Gastroesophageal sphincter (tissue), 4 donors: ENCODE results near the gene C6orf62. TPM values are rescaled to one million over a fixed set of nuclear protein-coding genes. Genes with fewer than 3 reads are reported as not detected.

Experiments
- ATAC-seq: fragments of 150-250 bp; one replicate; pipeline ENCODE4 v1.9.1; 2016; ENCODE audit warnings: mild to moderate bottlenecking, moderate library complexity
- H3K27ac ChIP-seq, 4 donors: fragments of 200-600 bp; sonication (generic) in 3 of 4; 1 replicate in 3 of 4; 2 replicates in 1 of 4; pipeline ENCODE4 v1.5.1; 2016 to 2019
- H3K27me3 ChIP-seq: fragments of 200-600 bp; sonication (generic); one replicate; pipeline ENCODE4 v1.5.1; 2019
- H3K36me3 ChIP-seq, 2 donors: fragments of 200-600 bp; sonication (generic); one replicate each; pipeline ENCODE4 v1.5.1; 2019; ENCODE audit warnings: control low read depth in 1 of 2
- H3K4me1 ChIP-seq, 3 donors: fragments of 200-600 bp; sonication (generic); 1 replicate in 2 of 3; 2 replicates in 1 of 3; pipeline ENCODE4 v1.5.1; 2016 to 2019; ENCODE audit warnings: control low read depth in 2 of 3
- H3K4me3 ChIP-seq, 2 donors: fragments of 200-600 bp; sonication (generic); one replicate each; pipeline ENCODE4 v1.5.1; 2019; ENCODE audit warnings: mild to moderate bottlenecking in 1 of 2, moderate library complexity in 1 of 2
- H3K9me3 ChIP-seq, 3 donors: fragments of 200-600 bp; sonication (generic); one replicate each; pipeline ENCODE4 v1.5.1; 2017 to 2019; ENCODE audit warnings: control low read depth in 2 of 3
- CTCF ChIP-seq, 4 experiments: fragments of 200-600 bp in 2 of 4; fragments of 450-650 bp in 2 of 4; sonication (generic) in 1 of 4; IDR thresholded peaks; one replicate each; pipeline ENCODE4 v1.5.1; 2017 to 2019; ENCODE audit warnings: antibody characterized with exemption in 4 of 4, mild to moderate bottlenecking in 2 of 4, moderate library complexity in 2 of 4
- EP300 ChIP-seq: sonication (generic); formaldehyde crosslinking; IDR thresholded peaks from one replicate; pipeline ENCODE4 v1.6.1; 2017; ENCODE audit warnings: antibody characterized with exemption, mild to moderate bottlenecking
- POLR2A ChIP-seq, 2 donors: fragments of 450-650 bp; IDR thresholded peaks; one replicate each; pipeline ENCODE4 v1.6.1; 2017; ENCODE audit warnings: antibody characterized with exemption in 2 of 2, mild to moderate bottlenecking in 2 of 2, moderate library complexity in 1 of 2
- POLR2AphosphoS5 ChIP-seq: sonication (generic); formaldehyde crosslinking; IDR thresholded peaks from one replicate; pipeline ENCODE4 v1.6.1; 2017; ENCODE audit warnings: antibody characterized with exemption
- WGBS, 2 donors: methylation state at CpG; one replicate each; pipeline ENCODE4 v1.1.5; 2018; ENCODE audit warnings: low coverage in 1 of 2; 5-methylcytosine and 5-hydroxymethylcytosine counted together
- total RNA-seq, 4 donors: library from RNA; depleted of rRNA; stranded (reverse); fragments of >200 nt; gene quantifications; one replicate each; pipeline ENCODE4 v1.1.0, GENCODE V29; 2016

Gene C6orf62
- total RNA-seq, 4 donors from 2014 or later, result 32.8 to 65.8 (median 45.2) TPM

- Histone ChIP-seq H3K9me3 (no peaks in the 10 kb centered on the region), H3K27me3 (no peaks in the 10 kb centered on the region), H3K27ac (no peak overlapping the region), H3K4me1 (peaks cover 0 to under 1% (median 0%) of the 10 kb centered on the region in 3 donors), H3K4me3 (no peak overlapping the region), H3K36me3 (peaks cover 0 to 10% of the 10 kb centered on the region in 2 donors)
- WGBS, 2 donors, result 100% methylated on average over 1 of the region's 1 CpG
- TF ChIP-seq POLR2A (IDR thresholded peaks at IDR 0.05), result no peak
- no peak for TF ChIP-seq EP300
- no peak for ATAC-seq
Observed at GRCh38 chr6:24694198-24694597, 24.8 kb downstream of the C6orf62 start.

- peaks cover 0 to 2% of the 10 kb centered on the region in 2 donors for H3K36me3 ChIP-seq
- no peaks in the 10 kb centered on the region for H3K4me1 ChIP-seq
- no peak overlapping the region for H3K27ac ChIP-seq
- no peaks in the 10 kb centered on the region for H3K9me3 ChIP-seq
- TF ChIP-seq POLR2AphosphoS5 (no peak), POLR2A (IDR thresholded peaks at IDR 0.05) (no peak), CTCF (IDR thresholded peaks at IDR 0.05) (no peak), EP300 (no peak)
- WGBS, 2 donors, result 80 to 100% methylated on average over 1 to 2 of the region's 2 CpGs
- no peak overlapping the region for H3K4me3 ChIP-seq
- H3K27me3 ChIP-seq, result no peaks in the 10 kb centered on the region
- no peak for ATAC-seq
Observed at GRCh38 chr6:24692848-24693592, 25.9 kb downstream of the C6orf62 start.

- no peaks in the 10 kb centered on the region for H3K36me3 ChIP-seq
- H3K27me3 ChIP-seq, result no peaks in the 10 kb centered on the region
- TF ChIP-seq EP300, result no peak
- no peak for TF ChIP-seq POLR2AphosphoS5
- no peak for ATAC-seq
- H3K4me3 ChIP-seq, result no peak overlapping the region
- H3K27ac ChIP-seq, result no peak overlapping the region
- no peaks in the 10 kb centered on the region for H3K4me1 ChIP-seq
- no peaks in the 10 kb centered on the region for H3K9me3 ChIP-seq
- WGBS, 2 donors, result 60% methylated on average over 3 of the region's 3 CpGs; no CpG with 5 or more reads in 1 of the 2 donors
Observed at GRCh38 chr6:24692415-24692814, 26.5 kb downstream of the C6orf62 start.

GRCh38 chr6:24692003-24692402 is 27.0 kb downstream of the C6orf62 start:
- Histone ChIP-seq H3K27ac (no peak overlapping the region), H3K9me3 (no peaks in the 10 kb centered on the region), H3K27me3 (no peaks in the 10 kb centered on the region), H3K4me3 (no peak overlapping the region), H3K4me1 (no peaks in the 10 kb centered on the region), H3K36me3 (no peaks in the 10 kb centered on the region)
- TF ChIP-seq EP300 (no peak), CTCF (IDR thresholded peaks at IDR 0.05) (no peak), POLR2AphosphoS5 (no peak), POLR2A (IDR thresholded peaks at IDR 0.05) (no peak)
- no peak for ATAC-seq
- WGBS, 2 donors, result 48 to 69% methylated on average over 2 to 4 of the region's 4 CpGs

- no peak for ATAC-seq
- Histone ChIP-seq H3K36me3 (no peaks in the 10 kb centered on the region), H3K27ac (no peak overlapping the region), H3K27me3 (no peaks in the 10 kb centered on the region), H3K4me3 (no peak overlapping the region), H3K4me1 (no peaks in the 10 kb centered on the region), H3K9me3 (no peaks in the 10 kb centered on the region)
- WGBS, 2 donors, result 88% methylated on average over 3 of the region's 3 CpGs
- TF ChIP-seq POLR2A (IDR thresholded peaks at IDR 0.05) (no peak), EP300 (no peak), POLR2AphosphoS5 (no peak), CTCF (IDR thresholded peaks at IDR 0.05) (no peak)
Observed at GRCh38 chr6:24691550-24691949, 27.4 kb downstream of the C6orf62 start.

- no peaks in the 10 kb centered on the region for H3K27me3 ChIP-seq
- ATAC-seq, result no peak
- H3K4me3 ChIP-seq, result no peak overlapping the region
- 57 to 90% methylated on average over 1 of the region's 1 CpG for WGBS, 2 donors
- TF ChIP-seq EP300 (no peak), CTCF (IDR thresholded peaks at IDR 0.05) (no peak), POLR2A (IDR thresholded peaks at IDR 0.05) (no peak), POLR2AphosphoS5 (no peak)
- no peaks in the 10 kb centered on the region for H3K9me3 ChIP-seq
- no peaks in the 10 kb centered on the region for H3K4me1 ChIP-seq
- no peak overlapping the region for H3K27ac ChIP-seq
- no peaks in the 10 kb centered on the region for H3K36me3 ChIP-seq
Observed at GRCh38 chr6:24690593-24690992, 28.4 kb downstream of the C6orf62 start.
